Osteocyte (in vitro differentiated cells): Measurements from ENCODE around the gene GDPGP1. TPM values are rescaled to one million over a fixed set of nuclear protein-coding genes. Genes with fewer than 3 reads are reported as not detected.

Experiments used
- DNase-seq: peaks from one replicate; pipeline ENCODE4 v3.0.0; 2021; ENCODE audit warnings: mixed read lengths; ENCODE audit not compliant: unreplicated experiment; ENCODE audit errors: extremely low spot score
- H3K27ac Mint-ChIP-seq: one replicate; pipeline ENCODE4 v1.8.0; 2021; ENCODE audit warnings: mild to moderate bottlenecking, mixed read lengths; ENCODE audit not compliant: unreplicated experiment
- H3K27me3 Mint-ChIP-seq: one replicate; pipeline ENCODE4 v1.8.0; 2021; ENCODE audit warnings: mixed read lengths; ENCODE audit not compliant: unreplicated experiment
- H3K36me3 Mint-ChIP-seq: one replicate; pipeline ENCODE4 v1.8.0; 2021; ENCODE audit warnings: mixed read lengths; ENCODE audit not compliant: unreplicated experiment
- H3K4me1 Mint-ChIP-seq: one replicate; pipeline ENCODE4 v1.8.0; 2021; ENCODE audit warnings: mixed read lengths; ENCODE audit not compliant: unreplicated experiment
- H3K4me3 Mint-ChIP-seq: one replicate; pipeline ENCODE4 v1.8.0; 2021; ENCODE audit warnings: mild to moderate bottlenecking, moderate library complexity, mixed read lengths; ENCODE audit not compliant: unreplicated experiment
- H3K9me3 Mint-ChIP-seq: one replicate; pipeline ENCODE4 v1.8.0; 2021; ENCODE audit warnings: mixed read lengths; ENCODE audit not compliant: unreplicated experiment
- total RNA-seq: library from RNA; stranded (reverse); gene quantifications from 2 replicates; pipeline ENCODE4 v1.2.1, GENCODE V29; 2021
- TF ChIP-seq, protein P1 (sequence below): fragments of 200-600 bp; sonication (generic); IDR thresholded peaks from 2 replicates; pipeline ENCODE4 v1.5.0; 2021; ENCODE audit warnings: antibody characterized with exemption, mild to moderate bottlenecking, moderate library complexity

The GDPGP1 gene
- total RNA-seq, 1 donor from 2014 or later: 6.6 TPM

DNA sequence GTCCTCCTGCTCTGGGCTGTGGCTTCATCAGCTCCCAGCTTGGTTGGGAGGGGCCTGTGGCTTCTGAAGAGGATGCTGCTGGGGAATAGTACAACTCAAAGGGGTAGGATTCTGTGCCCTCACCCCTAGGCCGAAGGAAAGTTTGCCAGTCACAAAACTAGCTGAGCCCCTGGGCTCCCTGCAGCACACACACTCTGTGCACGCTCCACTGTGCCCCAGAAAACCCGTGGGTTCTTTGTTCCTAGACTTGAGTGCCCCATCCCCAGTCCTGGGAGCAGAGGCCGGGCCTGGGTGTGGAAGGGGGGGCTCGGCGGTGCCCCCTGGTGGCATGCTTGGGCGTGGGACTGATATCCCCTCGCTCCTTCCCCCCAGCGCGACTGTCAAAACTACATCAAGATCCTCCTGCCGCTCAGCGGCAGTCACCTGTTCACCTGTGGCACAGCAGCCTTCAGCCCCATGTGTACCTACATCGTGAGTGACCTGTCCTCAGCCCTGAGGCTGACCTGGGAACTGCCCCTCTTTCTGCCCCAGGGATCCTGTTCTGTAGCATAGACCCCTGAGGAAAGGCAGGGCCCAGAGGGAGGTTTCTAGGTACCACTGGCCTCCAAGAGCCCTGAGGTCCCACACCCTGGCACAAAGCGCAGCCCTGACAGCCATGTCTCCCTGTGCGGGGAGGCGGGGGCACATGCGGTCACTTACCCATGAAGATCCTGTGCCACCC is 14.4 kb upstream of the GDPGP1 start:
- no peak overlapping the region for H3K27ac Mint-ChIP-seq
- H3K9me3 Mint-ChIP-seq: no peaks in the 10 kb centered on the region
- H3K36me3 Mint-ChIP-seq: peaks cover 11% of the 10 kb centered on the region
- no peak for DNase-seq
- TF ChIP-seq, protein P1, sequence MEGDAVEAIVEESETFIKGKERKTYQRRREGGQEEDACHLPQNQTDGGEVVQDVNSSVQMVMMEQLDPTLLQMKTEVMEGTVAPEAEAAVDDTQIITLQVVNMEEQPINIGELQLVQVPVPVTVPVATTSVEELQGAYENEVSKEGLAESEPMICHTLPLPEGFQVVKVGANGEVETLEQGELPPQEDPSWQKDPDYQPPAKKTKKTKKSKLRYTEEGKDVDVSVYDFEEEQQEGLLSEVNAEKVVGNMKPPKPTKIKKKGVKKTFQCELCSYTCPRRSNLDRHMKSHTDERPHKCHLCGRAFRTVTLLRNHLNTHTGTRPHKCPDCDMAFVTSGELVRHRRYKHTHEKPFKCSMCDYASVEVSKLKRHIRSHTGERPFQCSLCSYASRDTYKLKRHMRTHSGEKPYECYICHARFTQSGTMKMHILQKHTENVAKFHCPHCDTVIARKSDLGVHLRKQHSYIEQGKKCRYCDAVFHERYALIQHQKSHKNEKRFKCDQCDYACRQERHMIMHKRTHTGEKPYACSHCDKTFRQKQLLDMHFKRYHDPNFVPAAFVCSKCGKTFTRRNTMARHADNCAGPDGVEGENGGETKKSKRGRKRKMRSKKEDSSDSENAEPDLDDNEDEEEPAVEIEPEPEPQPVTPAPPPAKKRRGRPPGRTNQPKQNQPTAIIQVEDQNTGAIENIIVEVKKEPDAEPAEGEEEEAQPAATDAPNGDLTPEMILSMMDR: peak; percentile 76
- H3K4me1 Mint-ChIP-seq: peaks cover 14% of the 10 kb centered on the region
- no peak overlapping the region for H3K4me3 Mint-ChIP-seq
- no peaks in the 10 kb centered on the region for H3K27me3 Mint-ChIP-seq

DNA sequence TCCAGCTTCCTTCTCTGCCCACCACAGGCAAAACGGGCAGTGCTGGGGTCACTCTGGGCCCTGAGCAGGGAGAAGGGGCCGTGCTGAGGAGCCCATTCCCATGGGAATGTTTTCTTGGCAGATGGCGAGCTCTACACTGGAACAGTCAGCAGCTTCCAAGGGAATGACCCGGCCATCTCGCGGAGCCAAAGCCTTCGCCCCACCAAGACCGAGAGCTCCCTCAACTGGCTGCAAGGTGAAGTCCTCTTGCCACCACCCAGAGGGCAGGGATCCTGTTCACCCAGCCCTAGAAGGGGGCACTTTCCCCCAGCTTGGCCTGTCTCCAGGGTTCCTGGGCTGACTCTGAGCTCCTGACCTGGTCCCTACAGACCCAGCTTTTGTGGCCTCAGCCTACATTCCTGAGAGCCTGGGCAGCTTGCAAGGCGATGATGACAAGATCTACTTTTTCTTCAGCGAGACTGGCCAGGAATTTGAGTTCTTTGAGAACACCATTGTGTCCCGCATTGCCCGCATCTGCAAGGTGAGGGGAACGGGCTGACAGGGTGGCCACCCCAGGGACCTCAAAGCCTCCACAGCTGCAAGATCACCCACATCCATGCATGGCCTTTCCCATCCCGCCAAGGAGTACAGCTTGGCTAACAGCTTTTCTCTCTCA is 12.6 kb upstream of the GDPGP1 start:
- TF ChIP-seq, protein P1: peak; percentile 81
- no peaks in the 10 kb centered on the region for H3K27me3 Mint-ChIP-seq
- DNase-seq: peak; percentile 90
- no peak overlapping the region for H3K4me3 Mint-ChIP-seq
- no peak overlapping the region for H3K27ac Mint-ChIP-seq
- no peaks in the 10 kb centered on the region for H3K9me3 Mint-ChIP-seq
- peaks cover 10% of the 10 kb centered on the region for H3K4me1 Mint-ChIP-seq
- H3K36me3 Mint-ChIP-seq: peaks cover 14% of the 10 kb centered on the region

DNA sequence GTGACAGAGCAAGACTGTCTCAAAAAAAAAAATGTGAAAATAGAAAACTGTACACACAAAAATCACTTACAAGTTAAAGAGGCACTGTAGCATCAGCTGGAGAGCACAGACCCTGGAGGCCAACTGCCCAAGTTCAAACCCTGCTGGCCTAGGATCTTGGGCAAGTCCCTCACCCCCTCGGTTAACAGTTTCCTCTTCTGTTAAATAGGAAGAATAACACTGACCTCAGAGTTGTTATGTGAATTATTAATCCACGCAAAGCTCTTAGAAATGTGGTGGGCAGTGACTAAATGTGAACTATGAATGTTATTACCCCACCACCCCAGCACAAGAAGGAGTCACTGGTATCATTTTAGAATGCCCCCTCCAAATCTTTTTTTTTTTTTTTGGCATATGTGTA is 11.5 kb upstream of the GDPGP1 start:
- Mint-ChIP-seq H3K27ac (no peak overlapping the region), H3K4me1 (peaks cover 10% of the 10 kb centered on the region), H3K9me3 (no peaks in the 10 kb centered on the region), H3K27me3 (no peaks in the 10 kb centered on the region), H3K36me3 (peaks cover 17% of the 10 kb centered on the region), H3K4me3 (no peak overlapping the region)
- DNase-seq: no peak
- TF ChIP-seq, protein P1: no peak

DNA sequence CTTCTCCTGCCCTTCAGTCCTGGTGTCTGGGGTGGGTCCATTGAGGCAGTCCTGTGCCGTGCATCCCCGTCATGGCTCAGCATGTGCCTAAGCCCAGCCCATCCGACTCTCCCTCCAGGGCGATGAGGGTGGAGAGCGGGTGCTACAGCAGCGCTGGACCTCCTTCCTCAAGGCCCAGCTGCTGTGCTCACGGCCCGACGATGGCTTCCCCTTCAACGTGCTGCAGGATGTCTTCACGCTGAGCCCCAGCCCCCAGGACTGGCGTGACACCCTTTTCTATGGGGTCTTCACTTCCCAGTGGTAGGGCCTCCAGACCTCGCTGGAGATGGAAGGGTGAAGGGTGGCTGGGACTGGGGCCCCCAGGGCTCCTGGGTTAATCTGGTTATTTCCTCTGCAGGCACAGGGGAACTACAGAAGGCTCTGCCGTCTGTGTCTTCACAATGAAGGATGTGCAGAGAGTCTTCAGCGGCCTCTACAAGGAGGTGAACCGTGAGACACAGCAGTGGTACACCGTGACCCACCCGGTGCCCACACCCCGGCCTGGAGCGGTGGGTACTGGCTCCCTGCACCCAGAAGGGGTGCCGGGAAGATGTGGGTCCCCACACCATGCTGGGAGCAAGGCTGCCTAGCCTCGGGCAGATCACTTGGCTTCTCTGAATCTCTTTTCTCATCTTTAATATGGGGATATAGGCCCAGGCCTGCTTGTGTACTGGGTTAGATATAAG is 10.4 kb upstream of the GDPGP1 start:
- TF ChIP-seq, protein P1: no peak
- H3K27me3 Mint-ChIP-seq: no peaks in the 10 kb centered on the region
- H3K4me3 Mint-ChIP-seq: no peak overlapping the region
- no peak overlapping the region for H3K27ac Mint-ChIP-seq
- peaks cover 17% of the 10 kb centered on the region for H3K36me3 Mint-ChIP-seq
- H3K9me3 Mint-ChIP-seq: no peaks in the 10 kb centered on the region
- H3K4me1 Mint-ChIP-seq: peaks cover 10% of the 10 kb centered on the region
- DNase-seq: no peak

DNA sequence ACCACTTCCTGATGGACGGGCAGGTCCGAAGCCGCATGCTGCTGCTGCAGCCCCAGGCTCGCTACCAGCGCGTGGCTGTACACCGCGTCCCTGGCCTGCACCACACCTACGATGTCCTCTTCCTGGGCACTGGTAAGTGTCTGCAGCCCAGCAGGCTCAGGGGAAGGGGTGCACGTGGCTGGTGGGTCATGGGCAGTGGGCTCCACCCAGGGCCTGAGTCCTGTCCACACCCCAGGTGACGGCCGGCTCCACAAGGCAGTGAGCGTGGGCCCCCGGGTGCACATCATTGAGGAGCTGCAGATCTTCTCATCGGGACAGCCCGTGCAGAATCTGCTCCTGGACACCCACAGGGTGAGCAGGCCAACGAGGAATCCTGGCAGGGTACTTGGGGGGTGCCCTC is 9.0 kb upstream of the GDPGP1 start:
- peaks cover 24% of the 10 kb centered on the region for H3K36me3 Mint-ChIP-seq
- DNase-seq: no peak
- TF ChIP-seq, protein P1: no peak
- H3K27ac Mint-ChIP-seq: no peak overlapping the region
- H3K4me3 Mint-ChIP-seq: no peak overlapping the region
- H3K27me3 Mint-ChIP-seq: no peaks in the 10 kb centered on the region
- H3K4me1 Mint-ChIP-seq: peaks cover 10% of the 10 kb centered on the region
- H3K9me3 Mint-ChIP-seq: no peaks in the 10 kb centered on the region
